ENCODE data around the gene TRIM25. TPM values are rescaled to one million over a fixed set of nuclear protein-coding genes. Genes with fewer than 3 reads are reported as not detected.

TRIM25 gene
- total RNA-seq, 1 experiment from 2014 or later, result 135 TPM

GRCh38 chr17:56867948-56868376 is 45.9 kb downstream of the TRIM25 start:
- Histone ChIP-seq H3K9me2 (ENCODE audit: insufficient read depth) (no peaks in the 10 kb centered on the region), H3K36me3 (ENCODE audit: control insufficient read depth in 1 of 2, insufficient read depth in 2 of 2, low read length in 2 of 2) (no peaks in the 10 kb centered on the region), H3K9ac (ENCODE audit: low read length) (no peak overlapping the region), H2AFZ (ENCODE audit: low read depth, low read length, poor library complexity, severe bottlenecking) (no peak overlapping the region), H3K27ac (ENCODE audit: low read depth, low read length) (no peak overlapping the region), H4K20me1 (ENCODE audit: insufficient read depth) (no peaks in the 10 kb centered on the region), H3K27me3 (ENCODE audit: insufficient read depth, low read length) (no peaks in the 10 kb centered on the region), H3K9me3 (ENCODE audit: control insufficient read depth in 1 of 2, insufficient read depth in 1 of 2, low read depth in 1 of 2, low read length in 2 of 2) (no peaks in the 10 kb centered on the region), H3K4me2 (ENCODE audit: low read length) (no peak overlapping the region), H3K4me3 (replicated peaks in 1 of 2; ENCODE audit: low read depth in 1 of 2, low read length in 2 of 2) (no peak overlapping the region), H3K4me1 (ENCODE audit: control insufficient read depth in 1 of 2, insufficient read depth in 2 of 2, low read length in 2 of 2) (no peaks in the 10 kb centered on the region), H3K79me2 (ENCODE audit: insufficient read depth, low read length) (no peaks in the 10 kb centered on the region)
- DNase-seq (ENCODE audit: low read depth, low spot score) (no peak), ATAC-seq (no peak)
- intact Hi-C loops (cut with micrococcal nuclease), result no loop called here
- TF ChIP-seq MAX (IDR thresholded peaks at IDR 0.05) (no peak), CTCF (IDR thresholded peaks at IDR 0.05 in 2 of 3, conservative IDR thresholded peaks at IDR 0.05 in 1 of 3; ENCODE audit: borderline replicate concordance in 1 of 3, insufficient read depth in 1 of 3, low read depth in 2 of 3, low read length in 2 of 3) (no peak), RAD21 (IDR thresholded peaks at IDR 0.05; ENCODE audit: low read depth) (no peak), ZFX (IDR thresholded peaks at IDR 0.05) (no peak), POLR2AphosphoS5 (IDR thresholded peaks at IDR 0.05; ENCODE audit: low read depth, low read length) (no peak), EGR1 (IDR thresholded peaks at IDR 0.05; ENCODE audit: low read depth) (no peak), TCF7L2 (IDR thresholded peaks at IDR 0.05; ENCODE audit: borderline replicate concordance, extremely low read depth, insufficient read depth, insufficient read length) (no peak), ZNF274 (IDR thresholded peaks at IDR 0.05; ENCODE audit: low read depth, low read length) (no peak), CBX3 (IDR thresholded peaks at IDR 0.05; ENCODE audit: low read depth) (no peak), SRF (IDR thresholded peaks at IDR 0.05; ENCODE audit: low read depth) (no peak)
- CTCF ChIA-PET, result no interaction called here
- POLR2A ChIA-PET, result interaction anchor here (1.2 kb wide), 1 partner anchor 46 kb away, joined by 4 read pairs; the partner anchor contains the start of gene TRIM25
- RAD21 ChIA-PET (ENCODE audit: low non-redundant PET in 1 of 2, low total read pairs in 2 of 2, uncharacterized antibody in 2 of 2, unreplicated experiment in 2 of 2), result no interaction called here
- no TSS peak for BruUV-seq (replicated peaks)

Measured in HCT116 (cell line).